Ramos (cell line): ENCODE data around the gene SCGB1A1.
"Not testable (repeated sequence)": the region's sequence is repeated elsewhere in the genome, so short reads cannot be mapped to it uniquely, and the experiment has no call there.

Source experiments
- in situ Hi-C: fragments of 300-500 bp; cut with MboI; formaldehyde crosslinking; loops from one replicate; pipeline ENCODE4 v1.14.3; 2022; ENCODE audit warnings: low sequenced_read_pairs; ENCODE audit not compliant: unreplicated experiment

Gene SCGB1A1

GRCh38 chr11:62418733-62419132 lies at the start of gene SCGB1A1:
Gene SCGB1A1, plus strand, starts transcription at chr11:62419033. Its CDS starts 63 bp downstream, at chr11:62419096.
- in situ Hi-C loops: loop anchor here (25.0 kb wide), 1 partner anchor 469 kb away; the partner anchor contains the start of gene SLC3A2

DNA sequence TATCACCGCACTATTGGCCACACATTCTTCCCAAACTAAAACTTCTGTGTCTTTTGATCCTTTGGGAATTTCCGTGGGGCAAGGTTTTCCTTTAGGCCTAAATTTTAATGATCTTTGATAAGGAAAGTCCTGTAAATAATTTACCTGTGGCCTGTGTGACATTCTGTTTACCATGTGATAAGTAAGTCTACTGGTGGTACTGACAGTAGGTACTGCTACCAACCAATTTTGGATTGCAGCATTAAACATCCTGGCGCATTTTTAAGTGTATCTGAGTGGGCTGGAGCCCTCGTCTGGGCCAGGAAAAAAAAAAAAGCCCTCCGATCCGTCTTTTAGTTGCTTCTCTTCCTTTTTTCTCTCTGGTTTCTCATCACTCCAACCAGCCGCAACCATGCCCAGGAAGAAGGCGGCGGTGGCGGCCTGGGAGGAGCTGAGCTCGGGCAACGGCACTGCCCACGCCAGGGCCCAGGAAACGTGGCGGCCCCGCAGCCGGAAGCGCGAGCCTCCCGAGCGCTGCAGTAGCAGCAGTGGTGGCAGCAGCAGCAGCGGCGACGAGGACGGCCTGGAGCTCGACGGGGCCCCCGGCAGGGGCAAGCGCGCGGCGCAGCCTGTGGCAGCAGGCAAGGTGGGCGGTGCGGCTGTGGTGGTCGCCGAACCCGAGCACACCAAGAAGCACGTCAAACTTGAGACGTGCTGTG lies 47.9 kb upstream of the SCGB1A1 start:
- in situ Hi-C loops: no loop called here

DNA sequence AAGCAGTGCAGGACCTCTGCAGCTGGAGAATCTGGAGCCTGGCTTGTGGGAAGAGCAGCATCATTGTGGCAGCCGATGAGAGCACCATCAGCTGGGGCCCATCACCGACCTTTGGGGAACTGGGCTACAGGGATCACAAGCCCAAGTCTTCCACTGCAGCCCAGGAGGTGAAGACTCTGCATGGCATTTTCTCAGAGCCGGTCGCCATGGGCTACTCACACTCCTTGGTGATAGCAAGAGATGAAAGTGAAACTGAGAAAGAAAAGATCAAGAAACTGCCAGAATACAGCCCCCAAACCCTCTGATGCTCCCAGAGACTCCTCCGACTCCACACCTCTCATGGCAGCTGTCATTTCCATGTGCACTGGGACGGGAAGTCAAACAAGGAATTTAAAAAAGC lies 46.0 kb upstream of the SCGB1A1 start:
- in situ Hi-C loops: no loop called here

DNA sequence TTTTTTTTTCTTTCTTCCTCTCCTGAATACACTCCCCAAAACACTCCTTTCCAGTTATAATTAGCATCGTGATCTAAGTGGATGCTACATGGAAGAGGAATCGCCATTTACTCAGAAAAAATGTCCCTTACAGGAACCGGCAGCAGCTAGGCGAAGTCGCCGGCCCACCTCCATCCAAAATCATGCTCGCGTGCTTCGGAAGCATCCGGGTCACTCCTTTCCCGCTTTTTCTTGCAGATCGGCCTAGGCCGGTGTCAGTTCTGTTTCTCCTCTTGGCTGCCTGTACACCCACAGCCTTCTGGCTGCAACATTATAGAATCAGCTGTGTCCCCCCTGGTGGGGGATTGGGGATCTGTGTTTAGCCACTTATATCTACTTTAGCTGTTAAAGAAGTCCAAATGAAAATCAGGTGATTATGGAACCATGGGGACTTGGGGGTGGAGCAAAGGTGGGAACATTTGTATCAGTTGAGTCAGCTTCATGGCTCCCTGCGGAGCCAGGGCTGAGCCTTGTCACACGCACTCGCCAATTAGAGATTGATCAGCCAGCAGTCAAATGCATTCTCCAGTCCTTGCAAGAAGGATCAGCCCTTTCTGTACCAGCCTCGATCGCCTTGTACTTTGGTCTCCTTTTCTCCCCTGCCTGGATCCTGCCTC lies 45.2 kb upstream of the SCGB1A1 start:
- in situ Hi-C loops: no loop called here

- in situ Hi-C loops: no loop called here
Measured at GRCh38 chr11:62374801-62375200, 44.0 kb upstream of the SCGB1A1 start.

- in situ Hi-C loops: not testable (repeated sequence)
Measured at GRCh38 chr11:62378459-62379063, 40.3 kb upstream of the SCGB1A1 start.

DNA sequence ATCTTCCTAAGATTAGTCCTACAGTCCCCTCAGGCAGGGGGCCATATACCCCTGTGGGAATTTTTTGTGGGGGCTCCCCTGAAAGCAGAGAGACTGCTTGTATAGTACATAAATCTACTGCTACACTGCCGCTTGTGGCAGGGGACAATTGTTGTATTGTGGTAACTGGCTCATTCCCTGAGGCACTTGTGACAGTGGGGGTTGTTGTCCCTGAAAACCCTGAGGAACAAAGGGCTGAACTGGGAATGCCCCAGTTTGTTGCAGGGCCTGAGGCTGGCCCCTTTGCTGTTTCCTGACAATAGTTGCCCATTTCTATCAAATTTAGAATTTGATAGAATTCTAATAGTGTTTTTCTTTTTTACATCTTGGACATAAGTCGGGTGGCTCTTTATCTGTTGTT lies 39.2 kb upstream of the SCGB1A1 start:
- in situ Hi-C loops: not testable (repeated sequence)

- in situ Hi-C loops: not testable (repeated sequence)
Measured at GRCh38 chr11:62380821-62381245, 38.0 kb upstream of the SCGB1A1 start.

DNA sequence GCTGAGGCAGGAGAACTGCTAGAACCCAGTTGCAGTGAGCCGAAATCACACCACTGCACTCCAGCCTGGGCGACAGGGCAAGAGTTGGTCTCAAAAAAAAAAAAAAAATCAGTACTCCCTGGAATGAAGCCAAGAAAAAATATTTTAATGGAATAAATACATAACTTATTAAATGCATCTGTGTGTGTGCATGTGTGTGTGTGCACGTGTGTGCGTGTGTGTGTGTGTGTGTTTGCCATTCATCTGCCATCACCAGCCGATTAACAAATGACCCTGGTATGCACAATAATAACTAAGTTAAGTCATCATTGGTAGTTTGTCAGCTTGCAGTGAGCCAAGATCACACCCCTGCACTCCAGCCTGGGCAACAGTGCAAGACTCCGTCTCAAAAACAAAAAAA lies 35.0 kb upstream of the SCGB1A1 start:
- in situ Hi-C loops: no loop called here

GRCh38 chr11:62386083-62386482 lies 32.8 kb upstream of the SCGB1A1 start:
- in situ Hi-C loops: not testable (repeated sequence)

GRCh38 chr11:62387381-62387780 lies 31.5 kb upstream of the SCGB1A1 start:
- in situ Hi-C loops: no loop called here

DNA sequence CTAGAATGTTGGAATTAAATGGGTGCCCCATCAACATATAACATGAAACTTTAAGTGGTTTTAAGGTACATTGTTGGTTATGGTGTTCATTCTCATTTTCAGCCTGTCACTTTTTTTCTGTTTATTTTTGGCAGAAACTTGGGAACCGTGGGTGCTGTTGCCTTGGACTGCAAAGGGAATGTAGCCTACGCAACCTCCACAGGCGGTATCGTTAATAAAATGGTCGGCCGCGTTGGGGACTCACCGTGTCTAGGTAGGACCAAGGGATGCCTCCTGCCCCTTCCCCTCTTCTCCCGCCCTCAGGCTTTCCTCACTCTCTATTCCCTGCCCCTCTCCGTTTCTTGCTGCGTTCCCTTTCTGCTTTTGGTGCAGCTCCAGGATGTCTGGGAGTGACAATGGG lies 29.8 kb upstream of the SCGB1A1 start:
- in situ Hi-C loops: no loop called here

- in situ Hi-C loops: loop anchor here (10.0 kb wide), 1 partner anchor 305 kb away; no protein-coding TSS in a partner anchor
Measured at GRCh38 chr11:62390237-62390636, 28.6 kb upstream of the SCGB1A1 start.

GRCh38 chr11:62390722-62391121 lies 28.1 kb upstream of the SCGB1A1 start:
- in situ Hi-C loops: loop anchor here (10.0 kb wide), 1 partner anchor 304 kb away; no protein-coding TSS in a partner anchor

GRCh38 chr11:62391642-62392425 lies 27.0 kb upstream of the SCGB1A1 start:
- in situ Hi-C loops: loop anchor here (10.0 kb wide), 1 partner anchor 303 kb away; no protein-coding TSS in a partner anchor

- in situ Hi-C loops: loop anchor here (10.0 kb wide), 1 partner anchor 302 kb away; no protein-coding TSS in a partner anchor
Measured at GRCh38 chr11:62392506-62392905, 26.3 kb upstream of the SCGB1A1 start.

GRCh38 chr11:62393061-62393611 lies 25.7 kb upstream of the SCGB1A1 start:
- in situ Hi-C loops: loop anchor here (10.0 kb wide), 1 partner anchor 302 kb away; no protein-coding TSS in a partner anchor

DNA sequence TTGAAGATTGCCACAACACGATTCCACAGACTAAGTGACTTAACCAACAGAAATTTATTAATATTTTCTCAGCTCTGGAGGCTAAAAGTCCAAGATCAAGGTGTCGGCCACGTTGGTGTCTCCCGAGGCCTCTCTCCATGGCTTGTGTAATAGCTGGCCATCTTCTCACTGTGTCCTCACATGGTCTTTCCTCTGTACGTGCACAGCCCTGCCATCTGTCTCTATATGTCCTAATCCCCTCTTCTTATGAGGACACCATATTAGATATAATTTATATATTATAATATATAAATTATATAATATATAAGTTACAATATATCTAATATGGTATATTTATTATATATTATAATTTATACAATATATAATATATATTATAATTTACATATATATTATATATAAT lies 25.1 kb upstream of the SCGB1A1 start:
- in situ Hi-C loops: loop anchor here (10.0 kb wide), 1 partner anchor 301 kb away; no protein-coding TSS in a partner anchor

GRCh38 chr11:62394825-62395538 lies 23.9 kb upstream of the SCGB1A1 start:
- in situ Hi-C loops: loop anchor here (10.0 kb wide), 1 partner anchor 300 kb away; no protein-coding TSS in a partner anchor
